Measurements from ENCODE around the gene CCL18. TPM values are rescaled to one million over a fixed set of nuclear protein-coding genes. Genes with fewer than 3 reads are reported as not detected.

The CCL18 gene
- total and polyA plus RNA-seq, 2 of the 4 experiments (the other 2 are of a cell fraction): not detected

- Histone ChIP-seq H3K9me1 (ENCODE audit: insufficient read depth, low read length) (no peaks in the 10 kb centered on the region), H4K8ac (ENCODE audit: low read depth in 2 of 2, low read length in 2 of 2) (no peak within 1 kb of the TSS), H3K56ac (ENCODE audit: extremely low read depth, insufficient read depth, low read length) (no peak within 1 kb of the TSS), H4K5ac (ENCODE audit: low read depth, low read length) (no peak within 1 kb of the TSS), H3K4ac (ENCODE audit: low read depth, low read length) (no peak within 1 kb of the TSS), H3K14ac (replicated peaks; ENCODE audit: low read depth, low read length) (no peak within 1 kb of the TSS), H3K79me1 (ENCODE audit: low read depth in 1 of 2, low read length in 2 of 2) (no peaks in the 10 kb centered on the region), H2BK15ac (ENCODE audit: low read depth, low read length) (no peak within 1 kb of the TSS), H2BK20ac (ENCODE audit: low read depth, low read length) (no peak within 1 kb of the TSS), H3K9me3 (ENCODE audit: control insufficient read depth, insufficient read depth, low read length) (no peaks in the 10 kb centered on the region), H2AK5ac (ENCODE audit: low read depth, low read length) (no peak within 1 kb of the TSS), H3K9ac (ENCODE audit: low read depth, low read length) (no peak within 1 kb of the TSS), H3K23ac (ENCODE audit: low read depth, low read length) (no peak within 1 kb of the TSS), H4K20me1 (ENCODE audit: insufficient read depth, low read length) (no peaks in the 10 kb centered on the region), H3K27ac (ENCODE audit: insufficient read depth, low read length) (no peak within 1 kb of the TSS), H3K36me3 (ENCODE audit: control insufficient read depth, insufficient read depth, low read length) (no peaks in the 10 kb centered on the region), H2AFZ (replicated peaks; ENCODE audit: low read length, poor library complexity) (no peak within 1 kb of the TSS), H2BK5ac (ENCODE audit: low read depth, low read length, poor library complexity, severe bottlenecking) (no peak within 1 kb of the TSS), H3K18ac (ENCODE audit: low read depth, low read length) (no peak within 1 kb of the TSS), H2BK120ac (ENCODE audit: low read depth, low read length) (no peak within 1 kb of the TSS), H2AK9ac (replicated peaks; ENCODE audit: low read depth, low read length, poor library complexity) (no peak within 1 kb of the TSS), H3K4me3 (ENCODE audit: insufficient read depth, low read depth, low read length) (no peak within 1 kb of the TSS), H3K4me2 (ENCODE audit: low read depth, low read length) (no peak within 1 kb of the TSS), H3K4me1 (ENCODE audit: control insufficient read depth, insufficient read depth, low read length) (no peaks in the 10 kb centered on the region), H3K27me3 (ENCODE audit: control insufficient read depth, insufficient read depth, low read length) (no peaks in the 10 kb centered on the region; the same call in 1 of the 2 replicates), H4K91ac (ENCODE audit: insufficient read depth, low read depth, low read length) (no peak within 1 kb of the TSS)
- no TSS peak for BruUV-seq (replicated peaks)
- no peak for TF ChIP-seq RAD21 (IDR thresholded peaks at IDR 0.05; ENCODE audit: low read length)
- no peak for TF ChIP-seq MAFK (IDR thresholded peaks at IDR 0.05; ENCODE audit: low read depth, low read length)
- TF ChIP-seq CEBPB (IDR thresholded peaks at IDR 0.05; ENCODE audit: low read depth, low read length): no peak
- TF ChIP-seq NFE2L2 (IDR thresholded peaks at IDR 0.05; ENCODE audit: low read depth, low read length): no peak
- no peak for TF ChIP-seq ELK1 (IDR thresholded peaks at IDR 0.05; ENCODE audit: borderline replicate concordance, low read depth, low read length)
- TF ChIP-seq POLR2A (IDR thresholded peaks at IDR 0.05; ENCODE audit: low read depth, low read length): no peak
- TF ChIP-seq RFX5 (IDR thresholded peaks at IDR 0.05; ENCODE audit: low read depth, low read length): no peak
- no peak for TF ChIP-seq BHLHE40 (IDR thresholded peaks at IDR 0.05; ENCODE audit: low read depth, low read length)
- TF ChIP-seq FOS (IDR thresholded peaks at IDR 0.05; ENCODE audit: low read depth, low read length): no peak
- TF ChIP-seq, protein P1, sequence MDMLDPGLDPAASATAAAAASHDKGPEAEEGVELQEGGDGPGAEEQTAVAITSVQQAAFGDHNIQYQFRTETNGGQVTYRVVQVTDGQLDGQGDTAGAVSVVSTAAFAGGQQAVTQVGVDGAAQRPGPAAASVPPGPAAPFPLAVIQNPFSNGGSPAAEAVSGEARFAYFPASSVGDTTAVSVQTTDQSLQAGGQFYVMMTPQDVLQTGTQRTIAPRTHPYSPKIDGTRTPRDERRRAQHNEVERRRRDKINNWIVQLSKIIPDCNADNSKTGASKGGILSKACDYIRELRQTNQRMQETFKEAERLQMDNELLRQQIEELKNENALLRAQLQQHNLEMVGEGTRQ (IDR thresholded peaks at IDR 0.05; ENCODE audit: low read depth, low read length): no peak
- no peak for TF ChIP-seq SMC3 (IDR thresholded peaks at IDR 0.05; ENCODE audit: low read depth, low read length)
- no peak for ATAC-seq (ENCODE audit: low read depth)
- no peak for DNase-seq
- dilution Hi-C loops (cut with HindIII; ENCODE audit: low sequenced_read_pairs, unreplicated experiment): no loop called here
- ChIA-PET CTCF (no interaction called here), POLR2A (ENCODE audit: unreplicated experiment) (no interaction called here)
- no CpG with 5 or more reads among the region's 9 CpGs for WGBS, 2 experiments (ENCODE audit: extremely low coverage in 2 of 2, insufficient read length in 1 of 2)
- in situ Hi-C loops (cut with MboI; ENCODE audit: low sequenced_read_pairs): no loop called here
- intact Hi-C loops (cut with micrococcal nuclease): no loop called here
These were observed 26.1 kb downstream of the CCL18 start, which contains the start of gene CCL3 for GRCh38 chr17:36089888-36090836. CCL3 (minus strand) TSS chr17:36090143; CDS start chr17:36090058, 85 bp downstream.
